NOMO-1 (cell line): ENCODE results near the gene OBSL1.

ENCODE experiments used
- DNase-seq, 2 experiments: peaks; one replicate each; lab custom pipeline; 2025; ENCODE audit not compliant: unreplicated experiment in 2 of 2; lab: John Stamatoyannopoulos, UW

OBSL1 gene

DNA sequence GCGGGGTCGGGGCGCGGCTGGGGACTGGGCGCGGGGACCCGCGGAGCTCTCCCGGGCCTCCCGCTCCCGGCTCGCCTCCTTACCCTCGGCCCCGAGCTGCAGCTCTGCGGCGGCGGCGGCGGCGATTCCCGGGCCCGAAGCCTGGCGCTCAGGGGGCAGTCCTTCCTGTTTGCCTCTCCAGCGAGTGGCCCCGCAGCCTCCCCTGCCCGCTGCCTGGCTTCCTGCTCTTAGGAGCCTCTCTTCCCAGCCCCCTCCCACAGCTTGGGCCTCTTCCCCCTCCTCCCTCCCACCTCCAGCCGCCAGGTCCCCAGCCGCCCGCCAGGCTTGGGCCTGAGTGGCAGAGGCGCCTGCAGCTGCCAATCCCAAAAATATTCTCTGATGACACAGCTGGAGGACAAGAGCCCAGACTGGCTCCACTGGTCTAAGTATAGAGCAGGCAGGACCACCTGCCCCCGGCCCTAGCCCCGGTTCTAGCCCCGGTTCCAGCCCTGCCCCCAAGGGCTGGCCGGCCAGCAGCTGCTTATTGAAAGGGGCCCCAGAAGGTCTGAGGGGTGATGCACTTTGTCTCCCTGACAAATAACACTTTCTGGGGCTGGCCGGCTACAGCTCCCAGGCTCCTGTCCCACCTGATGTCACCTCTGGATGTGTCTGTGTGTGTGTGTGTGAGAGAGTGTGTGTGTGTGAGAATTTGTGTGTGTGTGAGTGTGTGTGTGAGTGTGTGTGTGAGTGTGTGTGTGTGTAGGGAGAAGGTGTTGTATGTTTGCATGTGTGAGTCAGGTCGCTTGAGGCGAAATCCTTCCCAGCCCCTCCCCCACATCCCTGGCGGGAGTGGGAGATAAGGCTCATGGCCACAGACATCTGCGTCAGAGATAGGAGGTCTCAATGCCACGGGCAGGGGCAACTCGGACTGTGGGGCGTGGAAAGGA lies at the start of gene OBSL1:
Gene OBSL1 (minus strand): TSS at position 229 of the 926 bp plus-strand sequence. CDS start 307 bp downstream, outside the sequence.
- peak; percentile 36 to 42 for DNase-seq

DNA sequence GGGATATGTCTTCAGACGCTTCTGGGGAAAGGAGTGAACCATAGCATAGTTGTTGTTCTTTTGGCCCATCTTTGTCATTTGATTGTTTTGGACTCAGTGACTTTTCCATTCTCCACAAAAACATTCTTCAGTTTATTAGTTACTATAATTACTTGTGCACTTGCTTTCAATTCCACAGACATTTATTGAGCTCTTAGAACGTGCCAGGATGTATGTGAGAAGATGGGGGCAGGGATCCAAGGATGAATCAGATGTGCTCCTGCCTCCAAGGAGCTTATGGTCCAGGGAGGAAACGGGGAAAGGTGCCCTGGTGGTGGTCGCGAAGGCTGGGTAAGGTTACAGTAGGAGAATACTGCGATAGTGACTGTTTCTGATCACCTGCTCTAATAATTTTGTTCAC lies 49.2 kb upstream of the OBSL1 start:
- no peak for DNase-seq

DNA sequence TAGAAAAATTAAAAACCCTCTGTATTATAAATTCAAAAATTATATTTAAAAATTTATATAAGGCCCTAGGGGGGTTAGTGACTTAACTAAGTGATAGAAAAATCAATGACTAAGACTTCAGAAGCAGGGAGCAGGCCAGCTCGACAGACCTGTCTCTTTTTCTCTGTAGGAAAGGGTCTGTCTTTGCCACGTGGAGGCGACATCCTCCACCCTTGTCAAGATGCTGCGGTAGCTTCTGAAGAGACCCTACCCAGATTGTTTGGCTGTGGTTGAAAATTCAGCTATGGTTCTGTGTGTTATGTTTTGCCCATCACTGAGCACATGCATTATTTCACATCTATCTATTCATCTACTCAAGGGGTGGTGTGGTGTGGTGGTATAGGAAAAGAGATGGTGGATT lies 47.9 kb upstream of the OBSL1 start:
- DNase-seq, result no peak

DNA sequence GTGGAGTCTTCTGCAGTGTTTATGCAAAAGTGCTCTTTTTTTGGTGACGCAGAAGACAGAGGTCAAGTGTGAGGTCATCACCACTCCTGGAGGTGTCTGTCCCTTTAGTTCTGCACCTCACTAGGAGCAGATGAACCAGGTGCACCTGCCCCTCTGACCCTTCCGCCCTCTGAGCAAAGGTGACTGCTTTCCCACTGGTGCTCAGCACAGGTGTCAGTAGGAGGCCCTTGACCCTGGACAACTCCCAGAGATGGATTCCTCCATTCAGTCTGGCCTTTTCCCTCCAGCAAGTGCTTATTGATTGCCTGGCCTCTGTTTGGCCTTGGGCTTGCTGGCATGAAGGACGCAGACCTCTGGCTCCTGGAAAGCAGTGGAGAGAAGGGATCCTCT lies 47.4 kb upstream of the OBSL1 start:
- DNase-seq, result no peak

DNA sequence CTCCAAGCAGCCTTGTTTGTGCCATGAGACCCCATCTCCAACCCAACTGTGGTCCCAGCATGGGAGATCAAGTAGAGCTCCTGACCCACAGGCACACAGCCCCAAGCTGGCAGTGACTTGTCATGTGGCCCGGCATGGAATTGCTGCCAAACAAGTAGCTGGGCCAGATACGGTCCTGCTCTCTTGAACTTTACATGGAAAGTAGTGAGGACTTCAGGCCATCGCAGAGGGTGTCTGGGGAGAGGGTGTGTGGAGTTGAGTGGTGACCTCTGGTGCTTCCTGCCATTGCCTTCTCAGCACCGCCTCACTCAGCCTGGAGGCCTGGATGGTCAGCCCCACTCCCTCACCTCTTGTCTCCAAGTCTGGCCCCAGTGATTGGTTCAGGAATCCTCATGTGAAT lies 45.2 kb upstream of the OBSL1 start:
- no peak for DNase-seq

DNA sequence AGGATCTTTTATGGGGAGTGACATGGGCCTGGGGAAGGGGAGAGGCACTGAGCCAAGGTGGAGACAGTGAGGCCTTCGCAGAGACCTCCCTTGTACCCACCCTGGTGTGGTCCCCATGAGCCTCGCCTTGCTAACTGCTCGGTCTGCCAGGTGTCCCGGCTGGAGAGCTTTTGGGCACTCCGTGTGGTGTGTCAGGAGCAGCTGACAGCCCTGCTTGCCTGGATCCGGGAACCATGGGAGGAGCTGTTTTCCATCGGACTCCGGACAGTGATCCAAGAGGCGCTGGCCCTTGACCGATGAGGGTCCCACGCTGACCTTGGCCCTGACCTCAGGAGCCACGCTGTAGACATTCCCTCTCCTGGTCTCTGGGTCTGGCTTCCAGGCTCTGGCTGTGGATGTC lies 44.6 kb upstream of the OBSL1 start:
- no peak for DNase-seq

DNA sequence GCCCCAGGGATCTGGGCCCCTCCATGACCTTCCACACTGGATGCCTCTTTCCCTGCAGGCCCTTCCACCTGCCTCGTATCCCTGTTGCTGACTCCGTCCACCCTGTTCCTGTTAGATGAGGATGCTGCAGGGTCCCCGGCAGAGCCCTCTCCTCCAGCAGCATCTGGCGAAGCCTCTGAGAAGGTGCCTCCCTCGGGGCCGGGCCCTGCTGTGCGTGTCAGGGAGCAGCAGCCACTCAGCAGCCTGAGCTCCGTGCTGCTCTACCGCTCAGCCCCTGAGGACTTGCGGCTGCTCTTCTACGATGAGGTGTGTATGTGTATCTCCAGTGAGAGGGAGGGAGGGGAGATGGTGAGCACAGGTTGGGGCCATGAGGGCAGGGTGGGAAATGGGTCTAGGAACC lies 43.7 kb upstream of the OBSL1 start:
- no peak for DNase-seq

DNA sequence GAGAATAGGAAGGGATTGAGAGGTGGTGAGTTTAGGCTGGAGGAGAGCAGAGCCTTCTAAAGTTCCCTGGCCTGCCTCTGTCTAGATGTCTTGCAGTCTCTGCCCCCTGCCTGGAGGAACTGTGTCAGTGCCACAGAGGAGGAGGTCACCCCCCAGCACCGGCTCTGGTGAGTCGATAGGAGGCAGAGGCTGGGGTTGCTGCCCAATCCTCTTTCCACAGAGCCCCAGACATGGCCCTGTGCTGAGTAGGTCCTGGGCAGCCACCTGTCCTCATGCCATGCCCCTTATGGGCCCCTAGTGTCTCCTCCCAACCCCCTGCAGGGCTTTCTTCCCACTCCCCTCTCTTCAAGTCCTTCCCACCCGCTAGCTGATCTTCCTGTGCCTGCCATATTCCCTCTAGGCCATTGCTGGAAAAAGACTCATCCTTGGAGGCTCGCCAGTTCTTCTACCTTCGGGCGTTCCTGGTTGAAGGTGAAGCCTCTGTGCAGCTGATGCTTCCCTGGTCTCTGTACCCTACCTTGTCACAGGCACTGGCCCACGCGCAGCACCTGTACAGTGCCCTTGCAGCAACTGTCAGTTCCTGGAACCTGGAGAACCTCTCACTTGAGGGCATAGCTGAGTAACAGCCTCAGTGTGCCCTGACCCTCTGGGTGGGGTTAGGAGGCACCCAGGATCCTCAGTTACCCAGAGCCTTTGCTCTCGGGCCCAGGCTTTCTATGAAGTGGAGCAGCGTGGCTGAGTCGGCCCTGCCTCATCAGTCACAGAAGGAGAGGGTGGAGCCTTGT lies 42.9 kb upstream of the OBSL1 start:
- DNase-seq, result no peak

DNA sequence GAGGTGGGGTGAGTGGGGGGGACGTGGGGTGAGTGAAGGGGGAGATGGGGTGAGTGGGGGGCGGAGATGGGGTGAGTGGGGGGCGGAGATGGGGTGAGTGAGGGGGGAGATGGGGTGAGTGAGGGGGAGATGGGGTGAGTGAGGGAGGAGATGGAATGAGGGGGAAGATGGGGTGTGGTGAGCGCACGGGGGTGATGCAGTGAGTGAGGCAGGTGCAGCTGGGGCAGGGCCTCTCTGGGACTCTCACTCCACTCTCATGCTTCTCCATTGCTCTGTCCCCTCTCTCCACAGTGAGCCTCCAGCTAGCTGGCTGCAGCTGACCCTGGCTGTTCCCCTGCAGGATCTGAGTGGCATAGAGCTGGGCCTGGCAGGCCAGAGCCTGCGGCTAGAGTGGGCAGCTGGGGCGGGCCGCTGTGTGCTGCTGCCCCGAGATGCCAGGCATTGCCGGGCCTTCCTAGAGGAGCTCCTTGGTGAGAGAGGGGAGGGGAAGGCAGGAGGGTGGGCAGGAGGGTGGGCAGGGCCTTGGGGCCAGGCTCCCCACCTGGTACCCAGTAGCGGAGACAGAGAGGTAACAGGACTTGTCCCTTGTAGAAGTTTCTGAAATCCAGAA lies 42.2 kb upstream of the OBSL1 start:
- DNase-seq, result no peak

DNA sequence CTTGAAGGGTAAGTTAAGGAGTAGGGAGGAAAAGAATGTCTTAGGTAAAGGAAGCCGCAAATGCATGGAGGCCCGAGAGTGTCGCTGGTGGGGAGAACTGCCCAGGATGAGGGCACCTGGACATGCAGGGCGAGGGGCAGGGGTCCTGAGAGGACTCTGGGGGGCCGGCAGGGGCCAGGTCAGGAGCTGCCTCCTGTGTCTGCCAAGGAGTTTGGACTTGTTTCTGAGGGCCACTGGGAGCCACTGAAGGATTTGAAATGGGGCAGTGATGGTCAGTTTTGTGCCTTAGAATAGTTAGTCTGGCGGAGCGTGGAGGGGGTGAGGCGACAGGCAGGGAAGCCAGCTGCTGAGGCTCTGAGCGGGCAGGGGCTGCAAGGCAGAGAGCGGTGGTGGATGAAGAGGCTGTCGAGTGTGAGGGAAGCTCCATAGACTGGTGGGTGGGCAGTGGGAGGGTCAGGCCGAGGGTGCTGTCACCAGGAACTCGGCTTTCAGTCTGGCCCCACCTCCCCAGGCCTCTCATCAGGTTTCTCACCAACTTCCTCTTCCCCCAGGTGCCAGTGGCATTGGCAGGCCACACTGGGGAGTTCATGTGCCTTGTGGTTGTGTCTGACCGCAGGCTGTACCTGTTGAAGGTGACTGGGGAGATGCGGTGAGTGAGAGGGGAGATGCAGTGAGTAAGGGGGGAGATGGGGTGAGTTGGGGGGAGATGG lies 41.4 kb upstream of the OBSL1 start:
- DNase-seq, result no peak

DNA sequence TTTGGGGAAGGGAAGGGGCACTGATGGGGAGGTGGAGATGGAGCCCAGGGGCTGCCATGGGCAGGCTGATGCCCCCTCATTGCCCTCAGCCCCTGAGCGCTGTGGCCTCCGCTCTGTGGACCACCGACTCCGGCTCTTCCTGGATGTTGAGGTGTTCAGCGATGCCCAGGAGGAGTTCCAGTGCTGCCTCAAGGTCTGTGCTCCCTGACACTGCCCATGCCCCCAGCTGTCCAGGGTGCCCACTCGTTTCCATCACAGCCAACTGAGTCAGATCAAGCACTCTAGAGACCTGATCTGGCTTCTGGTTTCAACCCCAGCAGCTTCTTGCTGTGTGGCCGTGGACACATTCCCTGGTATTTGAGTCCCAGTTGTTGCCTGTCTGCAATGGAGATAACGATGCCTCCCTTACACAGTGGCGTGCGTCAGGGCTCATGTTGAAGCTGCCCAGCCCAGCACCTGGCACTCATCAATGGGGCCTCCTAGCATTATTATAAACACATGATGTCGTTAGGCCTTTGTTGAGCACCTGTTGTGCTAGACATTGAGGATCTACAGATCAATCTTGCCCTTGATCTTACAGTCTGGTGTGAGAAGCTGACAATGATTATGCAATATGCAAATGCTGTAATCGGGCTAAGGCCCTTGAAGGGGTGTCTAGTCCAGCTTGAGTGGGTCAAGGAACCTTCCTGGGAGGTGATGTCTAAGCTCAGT lies 40.7 kb upstream of the OBSL1 start:
- no peak for DNase-seq

DNA sequence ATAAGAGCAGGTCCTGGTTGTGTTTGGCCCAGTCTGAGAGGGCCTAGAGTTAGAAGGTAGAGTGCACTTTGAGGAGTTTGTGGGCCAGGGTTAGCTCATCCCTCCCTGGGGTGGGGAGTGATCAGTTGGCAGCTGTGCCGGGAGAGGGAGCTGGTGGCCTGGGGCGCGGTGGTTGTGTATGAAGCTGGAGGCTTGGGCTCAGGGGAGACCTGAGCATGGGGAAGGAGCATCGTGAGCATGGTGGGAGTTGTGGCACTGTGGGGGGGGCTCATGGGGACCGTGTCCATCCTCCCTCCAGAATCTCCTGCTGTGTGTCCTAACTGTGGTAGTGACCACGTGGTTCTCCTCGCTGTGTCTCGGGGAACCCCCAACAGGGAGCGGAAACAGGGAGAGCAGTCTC lies 40.0 kb upstream of the OBSL1 start:
- DNase-seq, result no peak

DNA sequence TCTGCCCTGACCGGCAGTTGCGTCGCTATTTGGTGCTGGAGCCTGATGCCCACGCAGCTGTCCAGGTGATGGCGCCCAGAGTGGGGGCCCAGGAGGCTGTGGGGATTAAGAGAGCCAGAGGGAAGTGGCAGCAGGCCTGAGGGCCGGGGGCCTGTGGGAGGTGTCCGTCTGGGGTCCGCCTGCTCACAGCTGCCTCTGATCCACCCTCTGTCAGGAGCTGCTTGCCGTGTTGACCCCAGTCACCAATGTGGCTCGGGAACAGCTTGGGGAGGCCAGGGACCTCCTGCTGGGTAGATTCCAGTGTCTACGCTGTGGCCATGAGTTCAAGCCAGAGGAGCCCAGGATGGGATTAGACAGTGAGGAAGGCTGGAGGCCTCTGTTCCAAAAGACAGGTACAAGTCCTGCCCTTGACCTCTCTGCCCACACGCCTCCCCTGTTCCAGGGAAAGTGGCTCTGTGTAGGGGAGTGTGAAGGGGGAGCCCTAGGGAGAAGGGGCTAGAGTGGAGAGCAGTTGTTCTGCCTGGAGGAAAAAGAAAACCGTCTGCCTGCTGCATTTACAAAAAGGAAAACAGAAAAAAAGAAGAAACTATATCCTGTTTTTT lies 37.9 kb upstream of the OBSL1 start:
- no peak for DNase-seq

DNA sequence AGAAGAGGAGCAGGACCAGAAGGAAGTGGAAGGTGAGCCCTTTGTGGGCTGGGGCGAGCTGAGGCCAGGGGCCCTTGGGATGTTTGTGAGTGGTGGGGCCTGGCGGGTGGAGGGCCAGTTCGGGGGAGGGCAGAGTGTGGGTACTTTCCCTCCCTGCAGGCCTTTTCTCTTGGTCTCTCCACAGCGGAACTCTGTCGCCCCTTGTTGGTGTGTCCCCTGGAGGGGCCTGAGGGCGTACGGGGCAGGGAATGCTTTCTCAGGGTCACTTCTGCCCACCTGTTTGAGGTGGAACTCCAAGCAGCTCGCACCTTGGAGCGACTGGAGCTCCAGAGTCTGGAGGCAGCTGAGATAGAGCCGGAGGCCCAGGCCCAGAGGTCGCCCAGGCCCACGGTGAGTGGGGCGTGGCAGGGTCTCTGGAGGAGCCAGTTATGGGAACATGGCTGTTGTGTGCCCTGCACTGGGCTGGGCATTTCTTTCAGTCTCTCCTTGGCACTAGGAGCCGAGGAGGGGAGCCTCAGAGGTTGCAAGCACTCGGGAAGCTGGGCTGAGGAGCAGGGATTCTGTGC lies 37.1 kb upstream of the OBSL1 start:
- no peak for DNase-seq

DNA sequence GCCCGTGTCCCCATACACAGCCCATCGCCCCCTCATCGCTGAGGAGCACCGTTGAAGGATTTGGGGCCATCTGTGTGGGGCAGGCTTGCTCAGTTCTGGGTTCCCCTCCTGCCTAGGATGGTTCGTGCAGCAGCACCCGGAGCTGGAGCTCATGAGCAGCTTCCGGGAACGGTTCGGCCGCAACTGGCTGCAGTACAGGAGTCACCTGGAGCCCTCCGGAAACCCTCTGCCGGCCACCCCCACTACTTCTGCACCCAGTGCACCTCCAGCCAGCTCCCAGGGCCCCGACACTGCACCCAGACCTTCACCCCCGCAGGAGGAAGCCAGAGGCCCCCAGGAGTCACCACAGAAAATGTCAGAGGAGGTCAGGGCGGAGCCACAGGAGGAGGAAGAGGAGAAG lies 36.6 kb upstream of the OBSL1 start:
- DNase-seq, result no peak

DNA sequence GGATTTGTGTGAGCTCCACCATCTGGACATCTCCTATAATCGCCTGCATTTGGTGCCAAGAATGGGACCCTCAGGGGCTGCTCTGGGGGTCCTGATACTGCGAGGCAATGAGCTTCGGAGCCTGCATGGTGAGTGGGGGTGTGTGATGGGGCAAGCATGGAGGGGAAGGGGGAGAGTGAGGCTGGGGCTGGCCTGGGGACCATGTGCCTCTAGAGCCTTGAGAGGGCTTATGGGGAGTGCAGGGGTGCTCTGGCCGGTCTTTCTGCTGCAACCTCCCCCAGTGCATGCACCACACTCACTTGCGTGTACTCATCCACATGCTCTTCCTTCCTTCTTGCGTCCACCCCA lies 34.2 kb upstream of the OBSL1 start:
- no peak for DNase-seq

DNA sequence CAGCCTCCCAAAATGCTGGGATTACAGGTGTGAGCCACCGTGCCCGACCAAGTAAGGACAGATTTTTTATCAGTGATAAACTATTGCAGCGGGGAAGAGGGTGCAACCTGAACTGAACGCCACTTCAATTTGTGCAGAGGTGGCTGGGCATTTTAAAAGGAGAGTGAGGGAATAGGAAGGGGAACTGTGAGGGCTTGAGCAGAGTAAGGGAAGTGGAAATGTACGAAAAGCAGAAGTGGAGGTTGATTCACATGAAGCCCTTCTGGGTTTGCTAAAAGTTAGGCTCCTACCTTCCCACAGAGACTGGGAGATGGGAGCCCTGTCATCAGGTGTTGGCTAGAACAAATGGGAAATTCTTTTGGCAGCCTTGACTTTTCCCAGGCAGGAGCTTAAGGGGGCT lies 32.4 kb upstream of the OBSL1 start:
- peak; percentile 73 to 90 for DNase-seq

DNA sequence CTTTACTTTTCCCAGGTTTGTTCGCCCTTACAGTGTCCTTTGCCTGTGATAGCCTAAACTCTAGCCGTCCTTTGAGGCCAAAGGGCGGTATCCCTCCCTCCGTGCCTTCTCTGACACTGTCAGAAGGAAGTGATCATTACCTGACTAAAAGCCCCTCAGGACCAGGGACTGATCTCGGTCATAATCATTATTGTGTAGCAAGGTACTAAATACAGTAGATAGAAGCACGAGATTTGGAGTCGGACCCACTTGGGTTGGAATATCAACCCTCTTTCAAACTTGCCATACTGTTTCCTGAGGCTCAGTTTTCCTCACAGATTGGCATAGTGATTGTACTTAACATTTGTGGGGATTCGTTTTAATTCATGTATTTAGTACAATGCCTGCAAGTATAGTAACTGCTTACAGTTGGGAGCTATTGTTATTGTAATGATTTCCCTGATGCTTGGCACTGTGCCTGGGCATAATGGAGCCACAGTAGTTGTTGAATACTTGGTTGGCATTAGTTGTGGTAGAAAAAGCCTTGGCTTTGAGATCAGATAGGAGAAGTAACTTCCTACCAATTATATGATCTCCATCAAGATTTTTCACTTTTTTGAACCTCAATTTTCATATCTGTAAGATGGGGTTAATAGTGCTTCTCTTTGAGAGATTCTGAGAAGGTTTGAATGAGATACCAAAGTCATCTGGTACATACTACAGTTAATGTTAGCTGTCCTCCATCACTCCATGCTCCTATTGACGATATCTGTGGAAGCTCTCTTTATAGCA lies 27.2 kb upstream of the OBSL1 start:
- no peak for DNase-seq
